ENCODE measurements around the gene APC2. TPM values are rescaled to one million over a fixed set of nuclear protein-coding genes. Genes with fewer than 3 reads are reported as not detected.

Gene APC2
- total RNA-seq, 1 experiment from 2014 or later = 1.4 TPM

DNA sequence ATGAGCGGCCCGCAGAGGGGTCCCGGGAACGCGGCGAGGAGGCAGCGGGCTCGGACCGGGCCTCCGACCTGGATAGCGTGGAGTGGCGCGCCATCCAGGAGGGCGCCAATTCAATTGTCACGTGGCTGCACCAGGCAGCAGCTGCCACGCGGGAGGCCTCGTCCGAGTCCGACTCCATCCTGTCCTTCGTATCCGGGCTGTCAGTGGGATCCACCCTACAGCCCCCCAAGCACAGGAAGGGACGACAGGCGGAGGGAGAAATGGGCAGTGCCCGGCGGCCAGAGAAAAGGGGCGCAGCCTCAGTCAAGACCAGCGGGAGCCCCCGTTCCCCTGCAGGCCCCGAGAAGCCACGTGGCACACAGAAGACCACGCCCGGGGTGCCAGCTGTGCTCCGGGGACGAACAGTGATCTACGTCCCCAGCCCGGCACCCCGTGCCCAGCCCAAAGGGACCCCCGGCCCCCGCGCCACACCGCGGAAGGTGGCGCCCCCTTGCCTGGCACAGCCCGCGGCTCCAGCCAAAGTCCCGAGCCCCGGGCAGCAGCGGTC is 18.4 kb downstream of the APC2 start:
- no peak for TF ChIP-seq ZNF121 (CRISPR knock-in tag; IDR thresholded peaks at IDR 0.05)
- TF ChIP-seq IRF2 (CRISPR knock-in tag; IDR thresholded peaks at IDR 0.05; ENCODE audit: borderline replicate concordance, low read depth) = 0 out of 2 replicates have a peak, but pooled peaks have one; percentile 18
- TF ChIP-seq ETV6 (CRISPR knock-in tag; IDR thresholded peaks at IDR 0.05) = no peak
- 0 out of 2 replicates have a peak, but pooled peaks have one; percentile 22 for TF ChIP-seq RELA (CRISPR knock-in tag; IDR thresholded peaks at IDR 0.05; ENCODE audit: borderline replicate concordance)
- TF ChIP-seq, protein P1, sequence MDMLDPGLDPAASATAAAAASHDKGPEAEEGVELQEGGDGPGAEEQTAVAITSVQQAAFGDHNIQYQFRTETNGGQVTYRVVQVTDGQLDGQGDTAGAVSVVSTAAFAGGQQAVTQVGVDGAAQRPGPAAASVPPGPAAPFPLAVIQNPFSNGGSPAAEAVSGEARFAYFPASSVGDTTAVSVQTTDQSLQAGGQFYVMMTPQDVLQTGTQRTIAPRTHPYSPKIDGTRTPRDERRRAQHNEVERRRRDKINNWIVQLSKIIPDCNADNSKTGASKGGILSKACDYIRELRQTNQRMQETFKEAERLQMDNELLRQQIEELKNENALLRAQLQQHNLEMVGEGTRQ (CRISPR knock-in tag; IDR thresholded peaks at IDR 0.05) = 0 out of 2 replicates have a peak, but pooled peaks have one; percentile 39
- Mint-ChIP-seq H3K9me3 (no peaks in the 10 kb centered on the region), H3K36me3 (no peaks in the 10 kb centered on the region), H3K27me3 (ENCODE audit: low read depth) (peaks cover 79% of the 10 kb centered on the region), H3K27ac (no peak overlapping the region), H3K4me3 (no peak overlapping the region), H3K4me1 (peaks cover 5% of the 10 kb centered on the region; the same call in 1 of the 2 replicates)
- no peak for ATAC-seq
- ChIA-PET CTCF (interaction anchor here (0.6 to 5.0 kb wide), 6 partner anchors 12 to 78 kb away, joined by 3 to 76 read pairs (median 5); partner anchors contain the start of genes APC2 and REEP6), POLR2A (no interaction called here)
- DNase-seq (ENCODE audit: low spot score) = no peak

DNA sequence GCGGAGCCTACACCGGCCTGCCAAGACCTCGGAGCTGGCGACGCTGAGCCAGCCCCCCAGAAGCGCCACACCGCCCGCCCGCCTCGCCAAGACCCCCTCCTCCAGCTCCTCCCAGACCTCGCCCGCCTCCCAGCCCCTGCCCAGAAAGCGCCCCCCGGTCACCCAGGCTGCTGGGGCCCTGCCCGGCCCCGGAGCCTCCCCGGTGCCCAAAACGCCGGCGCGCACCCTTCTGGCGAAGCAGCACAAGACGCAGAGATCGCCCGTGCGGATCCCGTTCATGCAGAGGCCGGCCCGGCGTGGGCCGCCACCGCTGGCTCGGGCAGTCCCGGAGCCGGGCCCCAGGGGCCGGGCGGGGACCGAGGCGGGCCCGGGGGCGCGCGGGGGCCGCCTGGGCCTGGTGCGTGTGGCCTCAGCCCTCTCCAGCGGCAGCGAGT is 18.9 kb downstream of the APC2 start:
- H3K27me3 Mint-ChIP-seq (ENCODE audit: low read depth) = peaks cover 74% of the 10 kb centered on the region
- POLR2A ChIA-PET = no interaction called here

DNA sequence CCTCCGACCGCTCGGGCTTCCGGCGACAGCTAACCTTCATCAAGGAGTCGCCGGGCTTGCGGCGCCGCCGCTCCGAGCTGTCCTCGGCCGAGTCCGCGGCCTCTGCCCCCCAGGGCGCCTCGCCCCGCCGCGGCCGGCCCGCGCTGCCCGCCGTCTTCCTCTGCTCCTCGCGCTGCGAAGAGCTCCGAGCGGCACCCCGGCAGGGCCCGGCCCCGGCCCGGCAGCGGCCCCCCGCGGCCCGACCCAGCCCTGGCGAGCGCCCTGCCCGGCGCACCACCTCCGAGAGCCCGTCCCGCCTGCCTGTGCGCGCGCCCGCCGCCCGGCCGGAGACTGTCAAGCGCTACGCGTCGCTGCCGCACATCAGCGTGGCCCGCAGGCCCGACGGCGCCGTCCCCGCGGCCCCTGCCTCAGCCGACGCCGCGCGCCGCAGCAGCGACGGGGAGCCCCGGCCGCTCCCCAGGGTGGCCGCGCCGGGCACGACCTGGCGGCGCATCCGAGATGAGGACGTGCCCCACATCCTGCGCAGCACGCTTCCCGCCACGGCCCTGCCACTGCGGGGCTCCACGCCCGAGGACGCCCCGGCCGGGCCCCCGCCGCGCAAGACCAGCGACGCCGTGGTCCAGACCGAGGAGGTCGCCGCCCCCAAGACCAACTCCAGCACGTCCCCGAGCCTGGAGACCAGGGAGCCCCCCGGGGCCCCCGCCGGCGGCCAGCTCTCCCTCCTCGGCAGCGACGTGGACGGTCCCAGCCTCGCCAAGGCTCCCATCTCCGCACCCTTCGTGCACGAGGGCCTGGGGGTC is 19.5 kb downstream of the APC2 start:
- TF ChIP-seq ESRRA (CRISPR knock-in tag; IDR thresholded peaks at IDR 0.05; ENCODE audit: borderline replicate concordance) (no peak), NR2C2 (CRISPR knock-in tag; IDR thresholded peaks at IDR 0.05) (no peak), GABPB1 (CRISPR knock-in tag; IDR thresholded peaks at IDR 0.05) (no peak), ZNF396 (CRISPR knock-in tag; IDR thresholded peaks at IDR 0.05; ENCODE audit: borderline replicate concordance) (no peak), CBFB (CRISPR knock-in tag; IDR thresholded peaks at IDR 0.05; ENCODE audit: low read depth) (no peak), CREM (CRISPR knock-in tag; IDR thresholded peaks at IDR 0.05) (no peak), JUN (CRISPR knock-in tag; IDR thresholded peaks at IDR 0.05) (no peak), IRF2 (CRISPR knock-in tag; IDR thresholded peaks at IDR 0.05; ENCODE audit: borderline replicate concordance, low read depth) (no peak), NR1H2 (CRISPR knock-in tag; IDR thresholded peaks at IDR 0.05) (no peak)
- TF ChIP-seq, protein P2, sequence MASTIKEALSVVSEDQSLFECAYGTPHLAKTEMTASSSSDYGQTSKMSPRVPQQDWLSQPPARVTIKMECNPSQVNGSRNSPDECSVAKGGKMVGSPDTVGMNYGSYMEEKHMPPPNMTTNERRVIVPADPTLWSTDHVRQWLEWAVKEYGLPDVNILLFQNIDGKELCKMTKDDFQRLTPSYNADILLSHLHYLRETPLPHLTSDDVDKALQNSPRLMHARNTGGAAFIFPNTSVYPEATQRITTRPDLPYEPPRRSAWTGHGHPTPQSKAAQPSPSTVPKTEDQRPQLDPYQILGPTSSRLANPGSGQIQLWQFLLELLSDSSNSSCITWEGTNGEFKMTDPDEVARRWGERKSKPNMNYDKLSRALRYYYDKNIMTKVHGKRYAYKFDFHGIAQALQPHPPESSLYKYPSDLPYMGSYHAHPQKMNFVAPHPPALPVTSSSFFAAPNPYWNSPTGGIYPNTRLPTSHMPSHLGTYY (CRISPR knock-in tag; IDR thresholded peaks at IDR 0.05) = no peak
- DNase-seq (ENCODE audit: low spot score) (peak; percentile 53), ATAC-seq (no peak)
- ChIA-PET CTCF (interaction anchor here (1.2 to 5.0 kb wide), 3 partner anchors 14 to 77 kb away, joined by 3 to 76 read pairs (median 56); no protein-coding TSS in a partner anchor), POLR2A (no interaction called here)
- Mint-ChIP-seq H3K9me3 (no peaks in the 10 kb centered on the region), H3K27ac (no peak overlapping the region), H3K36me3 (no peaks in the 10 kb centered on the region), H3K27me3 (ENCODE audit: low read depth) (peaks cover 69% of the 10 kb centered on the region), H3K4me1 (peaks cover 5% of the 10 kb centered on the region; the same call in 1 of the 2 replicates), H3K4me3 (no peak overlapping the region; the same call in 1 of the 2 replicates)

More for the DNA sequence above, 18.9 kb downstream of the APC2 start:
- ATAC-seq (peak; percentile 2; the same call in 1 of the 2 replicates), DNase-seq (ENCODE audit: low spot score) (peak; percentile 69)
- Mint-ChIP-seq H3K36me3 (no peaks in the 10 kb centered on the region), H3K4me1 (peaks cover 5% of the 10 kb centered on the region; the same call in 1 of the 2 replicates), H3K4me3 (peak overlapping the region; percentile 12; the same call in 1 of the 2 replicates), H3K27ac (no peak overlapping the region), H3K9me3 (no peaks in the 10 kb centered on the region)
- CTCF ChIA-PET = interaction anchor here (1.2 to 5.0 kb wide), 4 partner anchors 13 to 78 kb away, joined by 3 to 76 read pairs (median 30); partner anchors contain the start of gene APC2
- TF ChIP-seq IRF2 (CRISPR knock-in tag; IDR thresholded peaks at IDR 0.05; ENCODE audit: borderline replicate concordance, low read depth) = 0 out of 2 replicates have a peak, but pooled peaks have one; percentile 9
- TF ChIP-seq ATF1 (CRISPR knock-in tag; IDR thresholded peaks at IDR 0.05) = no peak

DNA sequence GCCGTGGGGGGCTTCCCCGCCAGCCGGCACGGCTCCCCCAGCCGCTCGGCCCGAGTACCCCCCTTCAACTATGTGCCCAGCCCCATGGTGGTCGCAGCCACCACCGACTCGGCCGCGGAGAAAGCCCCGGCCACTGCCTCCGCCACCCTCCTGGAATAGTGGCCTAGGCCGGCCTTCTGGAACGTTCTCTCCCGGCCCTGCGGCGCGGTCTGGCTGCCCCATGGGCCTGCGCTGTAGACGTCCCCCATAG is 20.1 kb downstream of the APC2 start:
- peaks cover 64% of the 10 kb centered on the region for H3K27me3 Mint-ChIP-seq (ENCODE audit: low read depth)
- no peak for ATAC-seq
- TF ChIP-seq, protein P3, sequence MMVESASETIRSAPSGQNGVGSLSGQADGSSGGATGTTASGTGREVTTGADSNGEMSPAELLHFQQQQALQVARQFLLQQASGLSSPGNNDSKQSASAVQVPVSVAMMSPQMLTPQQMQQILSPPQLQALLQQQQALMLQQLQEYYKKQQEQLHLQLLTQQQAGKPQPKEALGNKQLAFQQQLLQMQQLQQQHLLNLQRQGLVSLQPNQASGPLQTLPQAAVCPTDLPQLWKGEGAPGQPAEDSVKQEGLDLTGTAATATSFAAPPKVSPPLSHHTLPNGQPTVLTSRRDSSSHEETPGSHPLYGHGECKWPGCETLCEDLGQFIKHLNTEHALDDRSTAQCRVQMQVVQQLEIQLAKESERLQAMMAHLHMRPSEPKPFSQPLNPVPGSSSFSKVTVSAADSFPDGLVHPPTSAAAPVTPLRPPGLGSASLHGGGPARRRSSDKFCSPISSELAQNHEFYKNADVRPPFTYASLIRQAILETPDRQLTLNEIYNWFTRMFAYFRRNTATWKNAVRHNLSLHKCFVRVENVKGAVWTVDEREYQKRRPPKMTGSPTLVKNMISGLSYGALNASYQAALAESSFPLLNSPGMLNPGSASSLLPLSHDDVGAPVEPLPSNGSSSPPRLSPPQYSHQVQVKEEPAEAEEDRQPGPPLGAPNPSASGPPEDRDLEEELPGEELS (CRISPR knock-in tag; IDR thresholded peaks at IDR 0.05) = 0 out of 2 replicates have a peak, but pooled peaks have one; percentile 2
- TF ChIP-seq, protein P4, sequence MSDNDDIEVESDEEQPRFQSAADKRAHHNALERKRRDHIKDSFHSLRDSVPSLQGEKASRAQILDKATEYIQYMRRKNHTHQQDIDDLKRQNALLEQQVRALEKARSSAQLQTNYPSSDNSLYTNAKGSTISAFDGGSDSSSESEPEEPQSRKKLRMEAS (CRISPR knock-in tag; IDR thresholded peaks at IDR 0.05) = peak; percentile 49; the same call in 1 of the 2 replicates
- TF ChIP-seq, protein P5, sequence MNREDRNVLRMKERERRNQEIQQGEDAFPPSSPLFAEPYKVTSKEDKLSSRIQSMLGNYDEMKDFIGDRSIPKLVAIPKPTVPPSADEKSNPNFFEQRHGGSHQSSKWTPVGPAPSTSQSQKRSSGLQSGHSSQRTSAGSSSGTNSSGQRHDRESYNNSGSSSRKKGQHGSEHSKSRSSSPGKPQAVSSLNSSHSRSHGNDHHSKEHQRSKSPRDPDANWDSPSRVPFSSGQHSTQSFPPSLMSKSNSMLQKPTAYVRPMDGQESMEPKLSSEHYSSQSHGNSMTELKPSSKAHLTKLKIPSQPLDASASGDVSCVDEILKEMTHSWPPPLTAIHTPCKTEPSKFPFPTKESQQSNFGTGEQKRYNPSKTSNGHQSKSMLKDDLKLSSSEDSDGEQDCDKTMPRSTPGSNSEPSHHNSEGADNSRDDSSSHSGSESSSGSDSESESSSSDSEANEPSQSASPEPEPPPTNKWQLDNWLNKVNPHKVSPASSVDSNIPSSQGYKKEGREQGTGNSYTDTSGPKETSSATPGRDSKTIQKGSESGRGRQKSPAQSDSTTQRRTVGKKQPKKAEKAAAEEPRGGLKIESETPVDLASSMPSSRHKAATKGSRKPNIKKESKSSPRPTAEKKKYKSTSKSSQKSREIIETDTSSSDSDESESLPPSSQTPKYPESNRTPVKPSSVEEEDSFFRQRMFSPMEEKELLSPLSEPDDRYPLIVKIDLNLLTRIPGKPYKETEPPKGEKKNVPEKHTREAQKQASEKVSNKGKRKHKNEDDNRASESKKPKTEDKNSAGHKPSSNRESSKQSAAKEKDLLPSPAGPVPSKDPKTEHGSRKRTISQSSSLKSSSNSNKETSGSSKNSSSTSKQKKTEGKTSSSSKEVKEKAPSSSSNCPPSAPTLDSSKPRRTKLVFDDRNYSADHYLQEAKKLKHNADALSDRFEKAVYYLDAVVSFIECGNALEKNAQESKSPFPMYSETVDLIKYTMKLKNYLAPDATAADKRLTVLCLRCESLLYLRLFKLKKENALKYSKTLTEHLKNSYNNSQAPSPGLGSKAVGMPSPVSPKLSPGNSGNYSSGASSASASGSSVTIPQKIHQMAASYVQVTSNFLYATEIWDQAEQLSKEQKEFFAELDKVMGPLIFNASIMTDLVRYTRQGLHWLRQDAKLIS (CRISPR knock-in tag; IDR thresholded peaks at IDR 0.05; ENCODE audit: borderline replicate concordance) = no peak

More for the DNA sequence above, 20.1 kb downstream of the APC2 start:
- DNase-seq (ENCODE audit: low spot score) = no peak
- POLR2A ChIA-PET = no interaction called here
- H3K36me3 Mint-ChIP-seq = no peaks in the 10 kb centered on the region
- CTCF ChIA-PET = interaction anchor here (2.9 to 3.2 kb wide), 2 partner anchors 14 to 25 kb away, joined by 13 to 19 read pairs; no protein-coding TSS in a partner anchor
- no peaks in the 10 kb centered on the region for H3K9me3 Mint-ChIP-seq
- peaks cover 5% of the 10 kb centered on the region; the same call in 1 of the 2 replicates for H3K4me1 Mint-ChIP-seq
- H3K27ac Mint-ChIP-seq = no peak overlapping the region
- peak overlapping the region; percentile 61 for H3K4me3 Mint-ChIP-seq

All from WTC11 (cell line).